Epidermal melanocyte (primary cell): ENCODE measurements around the gene FAM9C.

ENCODE experiments used
- DNase-seq: peaks from one replicate; pipeline ENCODE4 v3.0.0; 2011; ENCODE audit warnings: low spot score; ENCODE audit not compliant: insufficient read length

FAM9C gene

GRCh38 chrX:13008189-13008533 is 36.3 kb downstream of the FAM9C start:
- no peak for DNase-seq

- DNase-seq, result no peak
Observed at GRCh38 chrX:13007519-13008188, 36.8 kb downstream of the FAM9C start.

- no peak for DNase-seq
Observed at GRCh38 chrX:13005661-13006473, 38.6 kb downstream of the FAM9C start.

- DNase-seq, result no peak
Observed at GRCh38 chrX:13001961-13002671, 42.3 kb downstream of the FAM9C start.

- no peak for DNase-seq
Observed at GRCh38 chrX:13001097-13001496, 43.3 kb downstream of the FAM9C start.

GRCh38 chrX:13000301-13000811 is 44.1 kb downstream of the FAM9C start:
- no peak for DNase-seq

- DNase-seq, result no peak
Observed at GRCh38 chrX:12999422-12999821, 45.0 kb downstream of the FAM9C start.

GRCh38 chrX:12997906-12998687 is 46.3 kb downstream of the FAM9C start:
- no peak for DNase-seq

DNA sequence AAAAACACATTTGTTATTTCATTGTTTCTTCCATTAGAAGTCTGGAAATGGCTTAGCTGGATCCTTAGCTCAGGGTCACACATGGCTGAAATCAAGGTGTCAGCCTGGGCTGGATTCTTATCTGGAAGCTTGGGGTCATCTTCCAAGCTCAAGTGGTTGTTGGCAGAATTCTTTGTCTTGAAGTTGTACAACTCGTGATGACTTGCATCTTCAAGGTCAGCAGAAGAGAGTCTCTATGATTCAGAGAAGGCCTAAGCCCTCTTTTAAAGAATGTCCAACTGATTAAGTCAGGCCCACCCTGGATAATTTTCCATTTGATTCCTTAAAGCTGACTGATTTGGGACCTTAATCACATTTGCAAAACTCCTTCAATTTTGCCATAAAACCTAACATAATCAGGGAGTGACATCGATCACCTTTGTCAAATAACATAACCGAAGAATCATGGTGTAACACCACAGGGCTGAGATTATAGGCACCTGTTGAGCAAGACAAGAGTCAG is 47.4 kb downstream of the FAM9C start:
- no peak for DNase-seq

DNA sequence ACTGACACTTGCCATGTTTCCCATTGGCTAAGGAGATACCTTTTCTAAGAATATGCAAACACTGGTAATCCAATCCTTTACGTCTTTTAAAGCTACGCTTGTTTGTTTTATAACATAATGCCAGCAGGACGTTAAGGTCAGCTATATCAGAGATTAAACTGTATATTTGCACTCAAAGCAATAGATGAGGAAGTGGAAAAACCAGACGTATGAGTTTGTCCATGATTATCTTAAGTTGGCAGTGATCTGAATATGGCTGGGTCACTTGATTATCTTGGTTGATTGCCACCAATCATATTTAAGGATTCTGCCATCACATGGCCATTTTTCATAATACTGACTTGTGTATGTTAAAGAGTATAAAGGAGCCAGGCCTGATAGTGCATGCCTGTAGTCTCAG is 50.1 kb downstream of the FAM9C start:
- DNase-seq, result no peak

DNA sequence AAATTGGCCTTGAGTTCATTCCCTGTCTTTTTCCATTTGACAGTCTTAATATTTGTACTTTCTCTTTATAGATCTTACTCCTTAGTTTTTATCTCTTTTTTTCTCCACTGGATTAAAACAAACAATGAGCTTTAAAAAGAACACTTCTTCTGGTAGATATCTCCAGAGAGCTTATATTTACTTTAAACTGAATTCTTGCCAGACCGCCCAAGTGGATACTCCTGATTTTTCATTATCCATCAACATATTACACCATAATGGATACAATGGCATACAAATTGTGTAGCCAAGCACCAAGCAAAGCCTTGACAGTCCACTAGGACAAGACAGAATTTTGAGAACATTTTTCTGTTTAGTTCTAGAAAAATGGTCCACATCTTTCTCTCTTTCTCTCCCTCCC is 50.6 kb downstream of the FAM9C start:
- DNase-seq, result no peak

DNA sequence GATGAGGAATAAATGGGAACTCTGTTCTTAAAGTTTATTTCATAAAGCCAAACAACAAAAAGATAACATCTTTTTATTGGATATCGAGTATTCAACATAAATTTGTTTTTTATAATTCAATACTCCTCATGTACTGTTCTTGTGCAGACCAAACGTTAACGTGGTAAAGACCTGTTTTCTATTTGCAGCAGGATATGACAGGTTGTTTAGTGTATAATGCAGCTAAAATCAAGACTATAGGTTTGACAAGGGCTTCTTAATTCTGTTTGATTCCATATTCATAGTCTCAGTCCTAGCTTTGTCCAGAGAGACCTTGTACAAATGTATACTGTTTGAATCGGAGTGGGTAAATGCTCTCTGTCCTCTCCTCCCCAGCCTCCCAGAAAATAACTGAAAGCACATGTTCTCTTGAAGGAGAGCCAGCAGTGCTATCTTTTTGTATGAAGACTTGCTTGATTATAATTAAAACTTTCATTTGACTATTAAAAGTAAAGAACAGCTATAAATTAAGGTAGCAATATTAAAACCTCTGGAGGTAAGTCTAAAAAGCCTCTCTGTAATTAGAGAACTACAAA is 51.8 kb downstream of the FAM9C start:
- no peak for DNase-seq

DNA sequence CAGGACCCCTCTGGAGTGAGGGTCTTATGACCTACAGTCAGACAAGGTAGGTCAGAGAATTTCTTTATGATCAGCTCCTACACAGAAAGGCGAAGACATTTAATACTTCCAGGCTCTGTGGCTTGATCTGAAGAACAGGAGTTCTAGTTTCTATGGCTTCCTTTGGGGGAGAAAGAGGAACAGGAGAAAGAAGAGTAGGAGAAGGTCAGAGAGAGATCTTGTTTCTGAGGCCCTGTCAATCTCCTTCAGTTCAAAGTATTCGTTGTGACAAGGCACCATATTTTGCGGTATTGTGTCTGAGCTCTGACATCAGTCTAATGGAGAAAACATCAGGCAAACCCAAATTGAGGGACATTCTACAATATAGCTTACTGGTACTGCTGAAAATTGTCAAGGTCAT is 52.8 kb downstream of the FAM9C start:
- no peak for DNase-seq

GRCh38 chrX:12989461-12989860 is 55.0 kb downstream of the FAM9C start:
- no peak for DNase-seq

DNA sequence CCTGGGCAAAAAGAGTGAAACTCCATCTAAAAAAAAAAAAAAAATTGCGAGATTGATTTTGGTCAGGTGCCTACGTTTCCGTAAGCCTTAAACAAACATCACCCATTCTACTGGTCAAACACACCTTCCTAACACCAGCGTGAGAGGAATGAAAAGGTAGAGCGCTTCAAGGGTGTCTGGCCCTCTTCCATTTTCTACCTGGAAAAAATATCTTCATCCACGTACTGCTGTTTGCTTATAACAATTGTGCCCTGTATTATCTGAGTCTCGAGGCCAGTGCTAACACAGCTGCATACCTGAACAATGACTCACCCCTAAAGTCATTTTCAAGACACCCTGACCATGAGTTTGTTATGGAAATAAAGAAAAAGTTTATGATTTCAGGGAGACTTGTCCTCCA is 55.6 kb downstream of the FAM9C start:
- no peak for DNase-seq

GRCh38 chrX:12987900-12988594 is 56.4 kb downstream of the FAM9C start:
- no peak for DNase-seq

GRCh38 chrX:12987340-12987739 is 57.1 kb downstream of the FAM9C start:
- no peak for DNase-seq

DNA sequence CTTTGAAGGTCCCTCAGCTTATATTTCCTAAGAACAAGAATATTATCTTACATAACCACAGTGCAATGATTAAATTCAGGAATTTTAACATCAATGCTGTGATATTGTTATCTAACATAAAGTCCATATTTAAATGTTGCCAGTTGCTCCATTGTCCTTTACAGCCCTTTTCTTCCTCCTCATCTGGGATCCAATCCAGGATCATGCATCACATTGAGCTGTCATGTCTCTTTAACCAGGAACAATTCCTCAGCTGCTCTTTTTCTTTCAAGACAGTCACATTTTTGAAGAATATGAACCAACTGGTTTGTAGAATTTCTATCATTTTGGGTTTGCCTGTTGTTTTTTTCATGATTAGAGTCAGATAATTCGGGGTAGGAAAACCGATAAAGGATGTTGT is 57.5 kb downstream of the FAM9C start:
- no peak for DNase-seq

DNA sequence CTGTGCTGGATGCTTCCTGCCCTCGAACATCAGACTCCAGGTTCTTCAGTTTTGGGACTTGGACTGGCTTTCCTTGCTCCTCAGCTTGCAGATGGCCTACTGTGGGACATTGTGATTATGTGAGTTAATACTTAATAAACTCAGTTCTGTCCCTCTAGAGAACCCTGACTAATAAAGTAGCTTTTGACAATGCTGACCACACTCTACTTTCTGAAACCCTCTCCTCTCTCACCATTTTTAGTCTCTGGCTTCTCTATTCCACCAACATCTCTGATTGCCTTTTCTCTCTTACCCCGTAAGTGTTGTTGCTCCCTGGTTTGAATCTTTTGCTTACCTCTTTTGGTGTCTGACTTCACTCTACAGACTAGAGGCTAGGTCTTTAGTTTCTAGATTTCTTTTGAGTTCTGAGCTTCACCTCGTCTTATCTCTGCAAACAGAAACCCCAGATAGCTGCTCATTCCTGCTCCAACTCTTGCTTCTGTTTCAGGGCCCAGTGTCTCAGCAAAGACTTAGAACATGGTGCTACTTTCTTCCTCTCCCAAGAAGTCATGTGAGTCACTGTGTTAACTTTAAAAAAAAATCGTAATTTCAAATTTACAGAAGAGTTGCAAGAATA is 58.1 kb downstream of the FAM9C start:
- no peak for DNase-seq
